GM19099 (cell line): ENCODE data around the gene GRIA1.

Experiments
- POLR2A ChIP-seq: IDR thresholded peaks from 3 replicates; pipeline ENCODE4 v1.6.1; 2011; ENCODE audit warnings: low read depth; ENCODE audit not compliant: insufficient read length; ENCODE audit errors: extremely low read depth

GRIA1 gene

GRCh38 chr5:153558957-153559356 is 68.5 kb downstream of the GRIA1 start:
- no peak for TF ChIP-seq POLR2A

GRCh38 chr5:153559926-153560325 is 69.5 kb downstream of the GRIA1 start:
- TF ChIP-seq POLR2A: no peak

GRCh38 chr5:153562189-153562588 is 71.7 kb downstream of the GRIA1 start:
- no peak for TF ChIP-seq POLR2A

- no peak for TF ChIP-seq POLR2A
Observed at GRCh38 chr5:153565822-153566221, 75.4 kb downstream of the GRIA1 start.

- no peak for TF ChIP-seq POLR2A
Observed at GRCh38 chr5:153569036-153569435, 78.6 kb downstream of the GRIA1 start.

- no peak for TF ChIP-seq POLR2A
Observed at GRCh38 chr5:153571162-153571561, 80.7 kb downstream of the GRIA1 start.

GRCh38 chr5:153572411-153573145 is 82.1 kb downstream of the GRIA1 start:
- no peak for TF ChIP-seq POLR2A

GRCh38 chr5:153573326-153574033 is 83.0 kb downstream of the GRIA1 start:
- TF ChIP-seq POLR2A: no peak

- TF ChIP-seq POLR2A: no peak
Observed at GRCh38 chr5:153584126-153584959, 93.9 kb downstream of the GRIA1 start.

GRCh38 chr5:153584960-153585359 is 94.5 kb downstream of the GRIA1 start:
- no peak for TF ChIP-seq POLR2A

- no peak for TF ChIP-seq POLR2A
Observed at GRCh38 chr5:153585622-153586277, 95.3 kb downstream of the GRIA1 start.

GRCh38 chr5:153592081-153592480 is 101.6 kb downstream of the GRIA1 start:
- TF ChIP-seq POLR2A: no peak

GRCh38 chr5:153594785-153595184 is 104.3 kb downstream of the GRIA1 start:
- no peak for TF ChIP-seq POLR2A

GRCh38 chr5:153598099-153598498 is 107.6 kb downstream of the GRIA1 start:
- TF ChIP-seq POLR2A: no peak

GRCh38 chr5:153601377-153601776 is 110.9 kb downstream of the GRIA1 start:
- TF ChIP-seq POLR2A: no peak
